Mesendoderm (in vitro differentiated cells): ENCODE results near the gene TMEM154.
A peak's percentile ranks its signal among the peaks of the same experiment; 100 is the strongest.

Source experiments
- DNase-seq: peaks from one replicate; pipeline ENCODE4 v3.0.0; 2013
- H2AK5ac ChIP-seq: 2 replicates; pipeline ENCODE4 v1.6.1; 2013; ENCODE audit warnings: low read length, inconsistent platforms
- H2BK120ac ChIP-seq: 2 replicates; pipeline ENCODE4 v1.6.1; 2013; ENCODE audit warnings: low read depth, mild to moderate bottlenecking, low read length, moderate library complexity, mixed read lengths
- H2BK15ac ChIP-seq: replicated peaks from 2 replicates; pipeline ENCODE4 v1.6.1; 2013; ENCODE audit warnings: low read depth, mild to moderate bottlenecking, moderate library complexity
- H2BK5ac ChIP-seq: 2 replicates; pipeline ENCODE4 v1.6.1; 2013; ENCODE audit warnings: low read length, inconsistent platforms
- H3K18ac ChIP-seq: 2 replicates; pipeline ENCODE4 v1.6.1; 2013; ENCODE audit warnings: mild to moderate bottlenecking, low read length, mixed read lengths
- H3K23ac ChIP-seq: one replicate; pipeline ENCODE4 v1.6.1; 2013; ENCODE audit warnings: low read length
- H3K27ac ChIP-seq: 2 replicates; pipeline ENCODE4 v1.5.1; 2013; ENCODE audit warnings: low read depth, mild to moderate bottlenecking, inconsistent platforms, low read length, moderate library complexity
- H3K27me3 ChIP-seq: 2 replicates; pipeline ENCODE4 v1.6.1; 2013; ENCODE audit warnings: low read length, control low read depth, mild to moderate bottlenecking, inconsistent platforms; ENCODE audit not compliant: insufficient read depth, poor library complexity
- H3K36me3 ChIP-seq: 2 replicates; pipeline ENCODE4 v1.6.1; 2013; ENCODE audit warnings: low read length, inconsistent platforms; ENCODE audit not compliant: control insufficient read depth, insufficient read depth
- H3K4ac ChIP-seq: one replicate; pipeline ENCODE4 v1.6.1; 2013; ENCODE audit warnings: low read depth, mild to moderate bottlenecking, low read length, moderate library complexity
- H3K4me1 ChIP-seq: 2 replicates; pipeline ENCODE4 v1.6.1; 2013; ENCODE audit warnings: low read depth, low read length, inconsistent platforms; ENCODE audit not compliant: control insufficient read depth
- H3K4me2 ChIP-seq: 2 replicates; pipeline ENCODE4 v1.6.1; 2013; ENCODE audit warnings: low read length
- H3K4me3 ChIP-seq: 2 replicates; pipeline ENCODE4 v1.5.1; 2013; ENCODE audit warnings: mild to moderate bottlenecking, low read length
- H3K56ac ChIP-seq: one replicate; pipeline ENCODE4 v1.6.1; 2013; ENCODE audit warnings: low read length
- H3K79me1 ChIP-seq: 2 replicates; pipeline ENCODE4 v1.6.1; 2013; ENCODE audit warnings: low read length, inconsistent platforms
- H3K79me2 ChIP-seq: 2 replicates; pipeline ENCODE4 v1.6.1; 2013; ENCODE audit warnings: mild to moderate bottlenecking, low read length; ENCODE audit not compliant: control insufficient read depth, insufficient read depth
- H3K9ac ChIP-seq: 2 replicates; pipeline ENCODE4 v1.6.1; 2013; ENCODE audit warnings: low read length, inconsistent platforms
- H4K5ac ChIP-seq: one replicate; pipeline ENCODE4 v1.6.1; 2013; ENCODE audit warnings: low read length
- H4K8ac ChIP-seq: one replicate; pipeline ENCODE4 v1.6.1; 2013; ENCODE audit warnings: low read depth, mild to moderate bottlenecking, control low read depth, low read length, moderate library complexity
- WGBS: extraction: QIAGEN DNeasy Blood & Tissue Kit; methylation state at CpG from one replicate; pipeline ENCODE4 v1.1.7; 2013; ENCODE audit warnings: low lambda C conversion rate, missing lambda C conversion rate; ENCODE audit not compliant: insufficient coverage; ENCODE audit errors: extremely low coverage; 5-methylcytosine and 5-hydroxymethylcytosine counted together

The TMEM154 gene

DNA sequence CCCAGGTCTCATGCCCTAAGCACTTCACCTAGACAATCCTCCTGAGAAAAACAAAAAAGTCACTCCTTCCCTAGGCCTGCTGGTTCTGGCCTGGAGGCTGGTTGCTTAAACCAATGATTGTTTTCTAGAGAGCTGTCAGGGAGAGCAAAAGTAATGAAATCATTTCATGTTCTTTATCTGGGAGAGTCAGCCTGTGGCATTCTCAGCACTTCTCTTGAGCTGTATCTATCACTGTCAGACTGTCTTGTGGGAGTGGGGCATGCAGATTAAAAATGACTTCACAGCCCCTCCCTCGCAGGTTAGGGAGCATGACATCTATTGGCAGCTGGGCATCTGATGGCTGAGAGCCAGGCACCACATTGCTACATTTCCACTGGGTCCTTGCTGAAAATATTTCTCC is 20.4 kb upstream of the TMEM154 start:
- peak; percentile 80 for DNase-seq
- H3K27ac ChIP-seq: peak overlapping the region; percentile 96
- H3K4me1 ChIP-seq: peaks cover 18% of the 10 kb centered on the region
- H3K27me3 ChIP-seq: no peaks in the 10 kb centered on the region
- peak overlapping the region; percentile 85 for H3K56ac ChIP-seq
- H4K8ac ChIP-seq: no peak overlapping the region
- H3K4me3 ChIP-seq: no peak overlapping the region
- H3K79me2 ChIP-seq: no peaks in the 10 kb centered on the region
- H2AK5ac ChIP-seq: peak overlapping the region; percentile 92
- no peak overlapping the region for H2BK15ac ChIP-seq
- peak overlapping the region; percentile 77 for H3K18ac ChIP-seq
- no peaks in the 10 kb centered on the region for H3K79me1 ChIP-seq
- H3K23ac ChIP-seq: peak overlapping the region; percentile 11
- peak overlapping the region; percentile 92 for H2BK120ac ChIP-seq
- peak overlapping the region; percentile 74 for H3K9ac ChIP-seq
- no peaks in the 10 kb centered on the region for H3K36me3 ChIP-seq
- H3K4ac ChIP-seq: peak overlapping the region; percentile 58
- no CpG with 5 or more reads among the region's 1 CpG for WGBS
- peak overlapping the region; percentile 99 for H2BK5ac ChIP-seq
- H3K4me2 ChIP-seq: peak overlapping the region; percentile 49
- H4K5ac ChIP-seq: peak overlapping the region; percentile 65

GRCh38 chr4:152699313-152699712 is 19.5 kb upstream of the TMEM154 start:
- peak overlapping the region; percentile 77 for H3K18ac ChIP-seq
- peak overlapping the region; percentile 4 for H2BK15ac ChIP-seq
- no peaks in the 10 kb centered on the region for H3K79me1 ChIP-seq
- no CpG with 5 or more reads among the region's 4 CpGs for WGBS
- no peak overlapping the region for H3K4me2 ChIP-seq
- peak overlapping the region; percentile 74 for H3K9ac ChIP-seq
- H3K4me1 ChIP-seq: peaks cover 18% of the 10 kb centered on the region
- no peak overlapping the region for H3K23ac ChIP-seq
- peak overlapping the region; percentile 85 for H3K56ac ChIP-seq
- no peak overlapping the region for H4K5ac ChIP-seq
- H3K27ac ChIP-seq: peak overlapping the region; percentile 96
- H3K27me3 ChIP-seq: no peaks in the 10 kb centered on the region
- no peak overlapping the region for H4K8ac ChIP-seq
- H2AK5ac ChIP-seq: no peak overlapping the region
- H3K4me3 ChIP-seq: no peak overlapping the region
- H3K79me2 ChIP-seq: no peaks in the 10 kb centered on the region
- no peak for DNase-seq
- peak overlapping the region; percentile 64 for H3K4ac ChIP-seq
- H2BK120ac ChIP-seq: peak overlapping the region; percentile 66
- H3K36me3 ChIP-seq: no peaks in the 10 kb centered on the region
- peak overlapping the region; percentile 99 for H2BK5ac ChIP-seq

- no CpG with 5 or more reads among the region's 1 CpG for WGBS
Observed at GRCh38 chr4:152698089-152698499, 18.3 kb upstream of the TMEM154 start.

GRCh38 chr4:152697284-152698088 is 17.7 kb upstream of the TMEM154 start:
- H3K4me2 ChIP-seq: no peak overlapping the region
- no peak overlapping the region for H4K5ac ChIP-seq
- no peaks in the 10 kb centered on the region for H3K79me1 ChIP-seq
- H3K27ac ChIP-seq: no peak overlapping the region
- no peak overlapping the region for H2BK15ac ChIP-seq
- peak overlapping the region; percentile 68 for H3K18ac ChIP-seq
- peak overlapping the region; percentile 97 for H2AK5ac ChIP-seq
- no peaks in the 10 kb centered on the region for H3K27me3 ChIP-seq
- H4K8ac ChIP-seq: no peak overlapping the region
- peak overlapping the region; percentile 60 for H3K56ac ChIP-seq
- H3K4ac ChIP-seq: peak overlapping the region; percentile 20
- DNase-seq: no peak
- H3K79me2 ChIP-seq: no peaks in the 10 kb centered on the region
- whole genome bisulfite sequencing: no CpG with 5 or more reads among the region's 3 CpGs
- peaks cover 18% of the 10 kb centered on the region for H3K4me1 ChIP-seq
- peak overlapping the region; percentile 86 for H2BK120ac ChIP-seq
- H3K4me3 ChIP-seq: no peak overlapping the region
- H3K36me3 ChIP-seq: no peaks in the 10 kb centered on the region
- no peak overlapping the region for H3K23ac ChIP-seq
- peak overlapping the region; percentile 17 for H3K9ac ChIP-seq
- peak overlapping the region; percentile 93 for H2BK5ac ChIP-seq

More at GRCh38 chr4:152698089-152698499, 18.3 kb upstream of the TMEM154 start:
- H3K9ac ChIP-seq: peak overlapping the region; percentile 17
- H3K79me2 ChIP-seq: no peaks in the 10 kb centered on the region
- peak overlapping the region; percentile 91 for H3K4ac ChIP-seq
- no peak overlapping the region for H3K27ac ChIP-seq
- H3K79me1 ChIP-seq: no peaks in the 10 kb centered on the region
- no peak overlapping the region for H3K4me2 ChIP-seq
- peak overlapping the region; percentile 68 for H3K18ac ChIP-seq
- peak overlapping the region; percentile 93 for H2BK5ac ChIP-seq
- no peaks in the 10 kb centered on the region for H3K36me3 ChIP-seq
- no peak overlapping the region for H3K4me3 ChIP-seq
- no peak overlapping the region for H2BK120ac ChIP-seq
- peak overlapping the region; percentile 60 for H3K56ac ChIP-seq
- H2BK15ac ChIP-seq: no peak overlapping the region
- DNase-seq: no peak
- peak overlapping the region; percentile 97 for H2AK5ac ChIP-seq
- peaks cover 18% of the 10 kb centered on the region for H3K4me1 ChIP-seq
- H4K5ac ChIP-seq: no peak overlapping the region
- H4K8ac ChIP-seq: no peak overlapping the region
- H3K23ac ChIP-seq: no peak overlapping the region
- no peaks in the 10 kb centered on the region for H3K27me3 ChIP-seq

- peak overlapping the region; percentile 85 for H3K18ac ChIP-seq
- no peak overlapping the region for H3K4me3 ChIP-seq
- no peaks in the 10 kb centered on the region for H3K79me1 ChIP-seq
- no peak for DNase-seq
- no peak overlapping the region for H3K23ac ChIP-seq
- H3K56ac ChIP-seq: no peak overlapping the region
- no peaks in the 10 kb centered on the region for H3K27me3 ChIP-seq
- no peaks in the 10 kb centered on the region for H3K36me3 ChIP-seq
- H3K79me2 ChIP-seq: no peaks in the 10 kb centered on the region
- no CpG with 5 or more reads among the region's 5 CpGs for WGBS
- peak overlapping the region; percentile 8 for H2AK5ac ChIP-seq
- H2BK5ac ChIP-seq: peak overlapping the region; percentile 18
- H3K9ac ChIP-seq: no peak overlapping the region
- no peak overlapping the region for H3K4me2 ChIP-seq
- H2BK120ac ChIP-seq: peak overlapping the region; percentile 48
- peaks cover 18% of the 10 kb centered on the region for H3K4me1 ChIP-seq
- no peak overlapping the region for H3K27ac ChIP-seq
- no peak overlapping the region for H2BK15ac ChIP-seq
- H4K8ac ChIP-seq: no peak overlapping the region
- H4K5ac ChIP-seq: no peak overlapping the region
- H3K4ac ChIP-seq: peak overlapping the region; percentile 20
Observed at GRCh38 chr4:152696764-152697261, 17.0 kb upstream of the TMEM154 start.
